Natural killer cell (primary cell): ENCODE data around the gene WASHC4. TPM values are rescaled to one million over a fixed set of nuclear protein-coding genes. Genes with fewer than 3 reads are reported as not detected.

Experiments used
- ATAC-seq, 3 donors: fragments of 150-1000 bp in 2 of 3; fragments of 200-7000 bp in 1 of 3; cut with Tn5 transposase; 1 replicate in 1 of 3; 2 replicates in 2 of 3; pipeline ENCODE4 v1.10.0; 2021; ENCODE audit warnings: mild to moderate bottlenecking in 2 of 3, moderate library complexity in 2 of 3
- DNase-seq, 2 donors: peaks; one replicate each; pipeline versions ENCODE4 v3.0.0 to v3.0.0-alpha.2; 2013 to 2021; ENCODE audit warnings: mixed read lengths in 1 of 2
- H3K27ac ChIP-seq: one replicate; pipeline ENCODE4 v1.5.1; 2013; ENCODE audit warnings: mild to moderate bottlenecking, low read length
- H3K27me3 ChIP-seq: one replicate; pipeline ENCODE4 v1.6.1; 2013; ENCODE audit warnings: low read length; ENCODE audit not compliant: control insufficient read depth, insufficient read depth
- H3K36me3 ChIP-seq: one replicate; pipeline ENCODE4 v1.6.1; 2013; ENCODE audit warnings: low read length; ENCODE audit not compliant: control insufficient read depth, insufficient read depth
- H3K4me1 ChIP-seq: one replicate; pipeline ENCODE4 v1.6.1; 2013; ENCODE audit warnings: low read length; ENCODE audit not compliant: control insufficient read depth, insufficient read depth
- H3K4me3 ChIP-seq: one replicate; pipeline ENCODE4 v1.5.1; 2013; ENCODE audit warnings: low read length
- H3K9me3 ChIP-seq: one replicate; pipeline ENCODE4 v1.6.1; 2013; ENCODE audit warnings: low read length; ENCODE audit not compliant: control insufficient read depth, insufficient read depth
- H3K27ac Mint-ChIP-seq, 2 donors: one replicate each; pipeline ENCODE4 v1.8.0; 2022; ENCODE audit warnings: mild to moderate bottlenecking in 2 of 2, mixed read lengths in 2 of 2, moderate library complexity in 1 of 2
- H3K27me3 Mint-ChIP-seq, 2 donors: one replicate each; pipeline ENCODE4 v1.8.0; 2022; ENCODE audit warnings: low read depth in 2 of 2, mixed read lengths in 2 of 2
- H3K36me3 Mint-ChIP-seq: one replicate; pipeline ENCODE4 v1.8.0; 2022; ENCODE audit warnings: mixed read lengths
- H3K4me1 Mint-ChIP-seq, 2 donors: one replicate each; pipeline ENCODE4 v1.8.0; 2022; ENCODE audit warnings: mixed read lengths in 2 of 2
- H3K4me3 Mint-ChIP-seq: one replicate; pipeline ENCODE4 v1.8.0; 2022; ENCODE audit warnings: mild to moderate bottlenecking, moderate library complexity, mixed read lengths
- H3K9me3 Mint-ChIP-seq, 2 donors: one replicate each; pipeline ENCODE4 v1.8.0; 2022; ENCODE audit warnings: mixed read lengths in 2 of 2
- WGBS: methylation state at CpG from one replicate; pipeline ENCODE4 v1.1.7; 2013; ENCODE audit warnings: missing lambda C conversion rate; ENCODE audit not compliant: insufficient coverage; 5-methylcytosine and 5-hydroxymethylcytosine counted together
- intact Hi-C: fragments of 100-400 bp; cut with micrococcal nuclease; formaldehyde crosslinking; loops from one replicate; pipeline ENCODE4 v1.14.2; 2022
- total RNA-seq, 4 donors: library from RNA; stranded (reverse); fragments of 120-200 nt in 1 of 4; gene quantifications; one replicate each; pipeline versions ENCODE4 v1.2.3 to v1.2.4, GENCODE V29; 2013 to 2022
- TF ChIP-seq, protein P1 (sequence below): fragments of 200-600 bp; IDR thresholded peaks from one replicate; pipeline ENCODE4 v1.8.0; 2022; ENCODE audit warnings: antibody characterized with exemption

Gene WASHC4
- total RNA-seq, 3 donors from 2014 or later (not counting 1 experiment from before 2014, with no cell fraction given) = 34.2 to 40.9 (median 35.7) TPM

DNA sequence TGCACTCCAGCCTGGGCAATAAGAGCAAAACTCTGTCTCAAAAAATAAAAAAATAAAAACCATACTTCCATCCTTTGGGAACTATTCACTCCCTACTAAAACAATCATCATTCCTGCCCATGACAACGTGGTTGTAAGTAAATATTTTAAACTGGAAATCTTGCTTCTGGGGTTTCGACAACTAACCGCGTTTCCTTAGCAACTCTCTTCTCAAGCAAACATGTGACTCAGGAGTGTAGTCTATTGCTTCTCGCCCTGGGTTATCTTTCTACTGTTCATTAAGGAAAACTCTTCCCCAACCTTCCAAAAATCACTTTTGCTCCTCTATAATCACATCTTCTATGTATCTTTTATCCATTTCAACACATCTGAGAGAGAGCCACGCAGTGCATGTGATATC is 106.6 kb downstream of the WASHC4 start:
- intact Hi-C loops = no loop called here
- H3K27ac ChIP-seq = no peak overlapping the region

DNA sequence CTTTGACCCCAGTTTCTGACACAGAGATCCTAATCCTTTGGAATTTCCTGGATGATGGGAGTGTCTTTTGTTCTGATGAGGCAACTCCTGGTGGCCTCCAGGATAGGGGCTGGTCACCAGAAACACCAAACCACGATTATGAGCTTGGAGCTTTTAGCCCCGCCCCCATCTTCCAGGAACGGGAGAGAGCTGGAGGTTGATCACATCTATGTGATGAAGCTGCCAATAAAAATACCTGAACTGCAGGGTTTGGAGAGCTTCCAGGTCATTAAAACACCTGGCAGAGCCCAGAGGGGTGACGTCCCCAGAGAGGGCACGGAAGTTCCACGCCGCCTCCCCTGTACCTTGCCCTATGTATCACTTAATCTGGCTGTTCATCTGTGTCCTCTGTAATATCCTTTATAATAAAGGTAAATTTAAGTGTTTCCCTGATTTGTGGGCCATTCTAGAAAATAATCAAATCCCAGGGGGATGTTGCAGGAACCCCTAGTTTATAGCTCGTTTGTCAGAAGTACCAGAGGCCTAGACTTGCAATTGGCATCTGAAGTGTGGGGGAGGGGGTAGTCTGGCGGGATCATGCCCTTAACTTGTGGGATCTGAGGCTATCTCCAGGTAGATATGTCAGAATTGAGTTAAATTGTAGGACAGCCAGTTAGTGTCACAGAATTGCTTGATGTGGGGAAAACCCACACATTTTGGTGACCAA is 107.3 kb downstream of the WASHC4 start:
- no peak overlapping the region for H3K4me3 Mint-ChIP-seq
- DNase-seq = no peak
- intact Hi-C loops = no loop called here
- Histone ChIP-seq H3K27ac (no peak overlapping the region), H3K9me3 (no peaks in the 10 kb centered on the region), H3K36me3 (peaks cover 53% of the 10 kb centered on the region), H3K4me3 (no peak overlapping the region), H3K27me3 (no peaks in the 10 kb centered on the region), H3K4me1 (no peaks in the 10 kb centered on the region)
- no peak for ATAC-seq
- H3K9me3 Mint-ChIP-seq = no peaks in the 10 kb centered on the region
- TF ChIP-seq, protein P1, sequence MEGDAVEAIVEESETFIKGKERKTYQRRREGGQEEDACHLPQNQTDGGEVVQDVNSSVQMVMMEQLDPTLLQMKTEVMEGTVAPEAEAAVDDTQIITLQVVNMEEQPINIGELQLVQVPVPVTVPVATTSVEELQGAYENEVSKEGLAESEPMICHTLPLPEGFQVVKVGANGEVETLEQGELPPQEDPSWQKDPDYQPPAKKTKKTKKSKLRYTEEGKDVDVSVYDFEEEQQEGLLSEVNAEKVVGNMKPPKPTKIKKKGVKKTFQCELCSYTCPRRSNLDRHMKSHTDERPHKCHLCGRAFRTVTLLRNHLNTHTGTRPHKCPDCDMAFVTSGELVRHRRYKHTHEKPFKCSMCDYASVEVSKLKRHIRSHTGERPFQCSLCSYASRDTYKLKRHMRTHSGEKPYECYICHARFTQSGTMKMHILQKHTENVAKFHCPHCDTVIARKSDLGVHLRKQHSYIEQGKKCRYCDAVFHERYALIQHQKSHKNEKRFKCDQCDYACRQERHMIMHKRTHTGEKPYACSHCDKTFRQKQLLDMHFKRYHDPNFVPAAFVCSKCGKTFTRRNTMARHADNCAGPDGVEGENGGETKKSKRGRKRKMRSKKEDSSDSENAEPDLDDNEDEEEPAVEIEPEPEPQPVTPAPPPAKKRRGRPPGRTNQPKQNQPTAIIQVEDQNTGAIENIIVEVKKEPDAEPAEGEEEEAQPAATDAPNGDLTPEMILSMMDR = no peak
- WGBS = 95% methylated on average over 6 of the region's 9 CpGs
- H3K27me3 Mint-ChIP-seq = no peaks in the 10 kb centered on the region
- peaks cover 23% of the 10 kb centered on the region for H3K36me3 Mint-ChIP-seq
- H3K27ac Mint-ChIP-seq = no peak overlapping the region
- peaks cover 21 to 24% of the 10 kb centered on the region in 2 donors for H3K4me1 Mint-ChIP-seq

More for the DNA sequence above, 106.6 kb downstream of the WASHC4 start:
- no peaks in the 10 kb centered on the region for H3K9me3 Mint-ChIP-seq
- Histone ChIP-seq H3K9me3 (no peaks in the 10 kb centered on the region), H3K36me3 (peaks cover 53% of the 10 kb centered on the region), H3K4me3 (no peak overlapping the region), H3K27me3 (no peaks in the 10 kb centered on the region), H3K4me1 (no peaks in the 10 kb centered on the region)
- peaks cover 25% of the 10 kb centered on the region for H3K36me3 Mint-ChIP-seq
- DNase-seq (no peak), ATAC-seq (no peak)
- WGBS = 99% methylated on average over 5 of the region's 6 CpGs
- H3K4me1 Mint-ChIP-seq = peaks cover 15 to 17% of the 10 kb centered on the region in 2 donors
- no peak overlapping the region for H3K4me3 Mint-ChIP-seq
- no peaks in the 10 kb centered on the region for H3K27me3 Mint-ChIP-seq
- H3K27ac Mint-ChIP-seq = no peak overlapping the region
- TF ChIP-seq, protein P1 = no peak

DNA sequence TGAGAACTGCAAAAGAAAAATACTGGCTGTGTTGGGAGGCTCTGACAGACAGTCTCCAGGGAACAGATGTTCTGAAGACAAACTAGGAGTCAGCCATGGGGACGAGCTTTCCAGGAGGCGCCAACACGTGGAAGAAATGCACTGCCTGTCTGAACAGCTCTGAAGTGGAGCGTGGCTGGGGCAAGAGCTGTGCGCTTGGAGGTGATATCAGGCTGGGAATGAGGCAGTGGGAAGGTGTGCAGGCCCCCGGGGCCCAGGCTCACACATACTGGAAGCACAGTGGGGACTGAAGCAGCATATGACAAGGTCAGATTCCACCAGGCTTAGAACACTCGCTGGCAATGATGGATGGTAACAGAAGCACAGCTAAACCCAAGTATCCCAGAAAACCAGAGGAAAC is 110.9 kb downstream of the WASHC4 start:
- WGBS = 94% methylated on average over 7 of the region's 7 CpGs
- Histone ChIP-seq H3K4me1 (no peaks in the 10 kb centered on the region), H3K4me3 (no peak overlapping the region), H3K9me3 (no peaks in the 10 kb centered on the region), H3K36me3 (peaks cover 65% of the 10 kb centered on the region), H3K27ac (no peak overlapping the region), H3K27me3 (no peaks in the 10 kb centered on the region)
- TF ChIP-seq, protein P1 = no peak
- Mint-ChIP-seq H3K36me3 (peaks cover 15% of the 10 kb centered on the region), H3K27me3 (no peaks in the 10 kb centered on the region), H3K4me3 (no peak overlapping the region), H3K4me1 (peaks cover 40 to 44% of the 10 kb centered on the region in 2 donors), H3K9me3 (no peaks in the 10 kb centered on the region), H3K27ac (no peak overlapping the region)
- intact Hi-C loops = no loop called here
- no peak for DNase-seq
- no peak for ATAC-seq

Other genes starting within 250 kb of the WASHC4 start
- gene SLC41A2, start 149.4 kb upstream of the WASHC4 start, total RNA-seq = 1 to 10 TPM; 1.3 to 3.5 (median 1.7) TPM
- gene NOPCHAP1, start 121.4 kb upstream of the WASHC4 start, total RNA-seq = 1 to 10 TPM; 8.0 to 9.5 (median 8.6) TPM
- 1 to 10 TPM in 1 of 3 donors, not detected in 2; 1.1 TPM for gene ALDH1L2, start 23.3 kb upstream of the WASHC4 start, total RNA-seq
- 10 to 100 TPM; 56.0 to 65.9 (median 64.2) TPM for gene APPL2, start 128.4 kb downstream of the WASHC4 start, total RNA-seq
- 100 to 1,000 TPM; 121 to 131 (median 128) TPM for gene C12orf75, start 223.0 kb downstream of the WASHC4 start, total RNA-seq